ENCODE data around the gene TBRG1.

GRCh38 chr11:124633355-124633754, 10.7 kb downstream of the TBRG1 start:
- TF ChIP-seq ZNF274 (IDR thresholded peaks at IDR 0.05; ENCODE audit: low read depth, low read length) (no peak), YY1 (IDR thresholded peaks at IDR 0.05; ENCODE audit: insufficient read depth, insufficient read length) (no peak)

Data from NT2/D1 (cell line).